BJ (cell line): ENCODE results near the gene MPHOSPH9. TPM values are rescaled to one million over a fixed set of nuclear protein-coding genes. Genes with fewer than 3 reads are reported as not detected.

Source experiments
- CTCF ChIA-PET: fragments of 350-600 bp; formaldehyde crosslinking; extraction: SDS; loops from one replicate; lab custom pipeline; 2021; ENCODE audit warnings: antibody characterized with exemption, inconsistent platforms; lab: Yijun Ruan, JAX
- POLR2A ChIA-PET: fragments of 300-600 bp; sonication (Branson Sonifier 250); formaldehyde crosslinking; extraction: SDS; loops from one replicate; lab custom pipeline; 2021; ENCODE audit warnings: antibody characterized with exemption; lab: Charles Lee
- DNase-seq: peaks from one replicate; pipeline ENCODE4 v3.0.0-alpha.2; 2011; ENCODE audit warnings: low read depth
- H3K27me3 ChIP-seq: 2 replicates; pipeline ENCODE4 v1.6.0; 2011; ENCODE audit warnings: low read length; ENCODE audit not compliant: control insufficient read depth, insufficient read depth
- H3K36me3 ChIP-seq: 2 replicates; pipeline ENCODE4 v1.5.1; 2011; ENCODE audit warnings: low read length; ENCODE audit not compliant: control insufficient read depth, insufficient read depth
- H3K4me3 ChIP-seq: 2 replicates; pipeline ENCODE4 v1.5.1; 2011; ENCODE audit warnings: low read depth, mild to moderate bottlenecking, control low read depth, low read length
- polyA plus RNA-seq: library from polyadenylated mRNA; depleted of rRNA; stranded (reverse); fragments of >200 nt; gene quantifications from 2 replicates; pipeline ENCODE4 v1.2.3, GENCODE V29; 2011; rRNA removed
- small RNA-seq: library from RNA; depleted of rRNA; stranded (forward); fragments of <200 nt; gene quantifications from one replicate; pipeline ENCODE3, GENCODE V24; 2012; ENCODE audit warnings: low replicate concordance, low read depth; ENCODE audit not compliant: insufficient read length
- TF ChIP-seq, protein P1 (sequence below): IDR thresholded peaks from 2 replicates; pipeline ENCODE4 v1.5.1; 2011; ENCODE audit warnings: low read depth, mild to moderate bottlenecking, control low read depth, inconsistent platforms, low read length, moderate library complexity; ENCODE audit not compliant: insufficient read depth

The MPHOSPH9 gene
- polyA plus RNA-seq, 1 experiment: 7.6 TPM

DNA sequence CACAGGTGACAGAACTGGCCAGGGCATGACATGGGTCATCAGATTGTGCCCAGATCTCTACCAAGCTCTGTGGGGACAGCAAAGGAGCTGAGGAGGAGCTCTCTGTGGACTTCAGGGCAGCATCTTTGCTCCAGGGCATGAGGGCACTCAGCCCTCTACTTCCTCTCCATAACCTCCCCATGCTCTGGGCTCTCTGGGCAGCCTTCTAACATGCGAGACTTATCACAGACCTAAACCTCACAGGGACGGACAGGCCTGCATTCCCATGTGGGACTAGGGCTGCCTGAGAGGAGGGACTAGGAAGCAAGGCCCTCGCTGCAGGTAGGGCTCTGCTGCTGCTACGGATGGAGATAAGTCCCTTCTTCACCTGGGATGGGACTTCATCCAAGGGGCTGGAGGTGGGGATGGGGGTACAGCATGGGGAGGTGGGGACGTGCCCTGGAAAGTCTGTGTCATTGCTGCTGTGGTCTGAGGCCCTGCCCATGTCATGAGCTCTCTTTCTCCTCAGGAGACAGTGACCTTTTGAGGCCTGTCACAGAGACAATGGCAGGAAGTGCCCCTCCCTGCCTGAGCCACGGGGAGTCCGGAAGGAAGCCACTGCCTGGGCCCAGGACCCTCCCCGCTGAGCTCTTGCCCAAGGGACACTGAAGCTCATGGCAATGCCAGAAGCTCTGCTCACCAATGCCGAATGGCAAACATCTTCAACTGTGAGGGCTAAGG is 126.1 kb downstream of the MPHOSPH9 start:
- Histone ChIP-seq H3K36me3 (no peaks in the 10 kb centered on the region; the same call in 1 of the 2 replicates), H3K4me3 (no peak overlapping the region), H3K27me3 (peaks cover 12% of the 10 kb centered on the region)
- CTCF ChIA-PET: interaction anchor here (0.6 to 2.0 kb wide), 3 partner anchors 10 to 42 kb away, joined by 3 to 5 read pairs (median 5); no protein-coding TSS in a partner anchor
- TF ChIP-seq, protein P1, sequence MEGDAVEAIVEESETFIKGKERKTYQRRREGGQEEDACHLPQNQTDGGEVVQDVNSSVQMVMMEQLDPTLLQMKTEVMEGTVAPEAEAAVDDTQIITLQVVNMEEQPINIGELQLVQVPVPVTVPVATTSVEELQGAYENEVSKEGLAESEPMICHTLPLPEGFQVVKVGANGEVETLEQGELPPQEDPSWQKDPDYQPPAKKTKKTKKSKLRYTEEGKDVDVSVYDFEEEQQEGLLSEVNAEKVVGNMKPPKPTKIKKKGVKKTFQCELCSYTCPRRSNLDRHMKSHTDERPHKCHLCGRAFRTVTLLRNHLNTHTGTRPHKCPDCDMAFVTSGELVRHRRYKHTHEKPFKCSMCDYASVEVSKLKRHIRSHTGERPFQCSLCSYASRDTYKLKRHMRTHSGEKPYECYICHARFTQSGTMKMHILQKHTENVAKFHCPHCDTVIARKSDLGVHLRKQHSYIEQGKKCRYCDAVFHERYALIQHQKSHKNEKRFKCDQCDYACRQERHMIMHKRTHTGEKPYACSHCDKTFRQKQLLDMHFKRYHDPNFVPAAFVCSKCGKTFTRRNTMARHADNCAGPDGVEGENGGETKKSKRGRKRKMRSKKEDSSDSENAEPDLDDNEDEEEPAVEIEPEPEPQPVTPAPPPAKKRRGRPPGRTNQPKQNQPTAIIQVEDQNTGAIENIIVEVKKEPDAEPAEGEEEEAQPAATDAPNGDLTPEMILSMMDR: no peak
- POLR2A ChIA-PET: no interaction called here
- DNase-seq: no peak

- POLR2A ChIA-PET: no interaction called here
- Histone ChIP-seq H3K4me3 (no peak overlapping the region), H3K27me3 (peaks cover 9% of the 10 kb centered on the region), H3K36me3 (no peaks in the 10 kb centered on the region; the same call in 1 of the 2 replicates)
- CTCF ChIA-PET: interaction anchor here (0.9 to 2.0 kb wide), 2 partner anchors 19 to 21 kb away, joined by 3 to 5 read pairs; no protein-coding TSS in a partner anchor
- TF ChIP-seq, protein P1: no peak
- no peak for DNase-seq
These were observed 127.6 kb downstream of the MPHOSPH9 start for GRCh38 chr12:123105211-123105826.

GRCh38 chr12:123104809-123105208 is 128.1 kb downstream of the MPHOSPH9 start:
- Histone ChIP-seq H3K27me3 (peaks cover 7% of the 10 kb centered on the region), H3K4me3 (no peak overlapping the region), H3K36me3 (no peaks in the 10 kb centered on the region; the same call in 1 of the 2 replicates)
- no peak for DNase-seq
- TF ChIP-seq, protein P1: no peak
- ChIA-PET CTCF (interaction anchor here (0.9 to 2.0 kb wide), 2 partner anchors 19 to 22 kb away, joined by 3 to 5 read pairs; no protein-coding TSS in a partner anchor), POLR2A (no interaction called here)

Small RNAs within 50 kb of the gene (small RNA-seq; reads per million reads assigned to genes)
- not detected for gene RNA5SP375

Other genes with a start within 250 kb of the MPHOSPH9 start
- gene PITPNM2, start 82.1 kb downstream of the MPHOSPH9 start, polyA plus RNA-seq: 0.83 and 1.3 TPM in 2 replicates
- 11.6 and 12.7 TPM in 2 replicates for gene MTRFR, start 295 bp upstream of the MPHOSPH9 start, polyA plus RNA-seq
- 225 and 388 TPM in 2 replicates for gene CDK2AP1, start 38.7 kb upstream of the MPHOSPH9 start, polyA plus RNA-seq
- 4.8 and 10.2 TPM in 2 replicates for gene SBNO1, start 131.7 kb upstream of the MPHOSPH9 start, polyA plus RNA-seq
- gene KMT5A, start 151.0 kb upstream of the MPHOSPH9 start, polyA plus RNA-seq: 38.0 and 38.6 TPM in 2 replicates
- gene RILPL2, start 203.5 kb upstream of the MPHOSPH9 start, polyA plus RNA-seq: 6.7 and 6.8 TPM in 2 replicates
- gene SNRNP35, start 225.0 kb upstream of the MPHOSPH9 start, polyA plus RNA-seq: 7.5 and 8.1 TPM in 2 replicates